CD4-positive, alpha-beta T cell treated with Interleukin-12 subunit alpha and Interleukin-12 subunit beta, for 1 hour (primary cell): ENCODE results near the gene PAQR8.
"Not testable (repeated sequence)": the region's sequence is repeated elsewhere in the genome, so short reads cannot be mapped to it uniquely, and the experiment has no call there.

Experiments
- DNase-seq: peaks from one replicate; pipeline ENCODE4 v3.0.0-alpha.2; 2020

Gene PAQR8

DNA sequence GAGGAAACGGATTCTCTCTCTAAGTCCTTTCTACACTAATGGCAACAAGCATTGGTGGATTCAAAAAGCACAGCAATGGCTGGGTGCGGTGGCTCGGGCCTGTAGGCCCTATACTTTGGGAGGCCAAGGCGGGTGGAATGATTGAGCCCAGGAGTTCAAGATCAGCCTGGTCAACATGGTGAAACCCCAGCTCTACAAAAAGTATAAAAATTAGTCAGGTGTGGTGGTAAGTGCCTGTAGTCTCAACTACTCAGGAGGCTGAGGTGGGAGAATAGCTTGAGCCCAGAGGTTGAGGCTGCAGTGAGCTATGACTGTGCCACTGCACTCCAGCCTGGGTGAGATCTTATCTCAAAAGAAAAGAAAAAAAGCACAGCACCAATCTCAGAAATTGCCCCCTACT is 19.3 kb downstream of the PAQR8 start:
- no peak for DNase-seq

DNA sequence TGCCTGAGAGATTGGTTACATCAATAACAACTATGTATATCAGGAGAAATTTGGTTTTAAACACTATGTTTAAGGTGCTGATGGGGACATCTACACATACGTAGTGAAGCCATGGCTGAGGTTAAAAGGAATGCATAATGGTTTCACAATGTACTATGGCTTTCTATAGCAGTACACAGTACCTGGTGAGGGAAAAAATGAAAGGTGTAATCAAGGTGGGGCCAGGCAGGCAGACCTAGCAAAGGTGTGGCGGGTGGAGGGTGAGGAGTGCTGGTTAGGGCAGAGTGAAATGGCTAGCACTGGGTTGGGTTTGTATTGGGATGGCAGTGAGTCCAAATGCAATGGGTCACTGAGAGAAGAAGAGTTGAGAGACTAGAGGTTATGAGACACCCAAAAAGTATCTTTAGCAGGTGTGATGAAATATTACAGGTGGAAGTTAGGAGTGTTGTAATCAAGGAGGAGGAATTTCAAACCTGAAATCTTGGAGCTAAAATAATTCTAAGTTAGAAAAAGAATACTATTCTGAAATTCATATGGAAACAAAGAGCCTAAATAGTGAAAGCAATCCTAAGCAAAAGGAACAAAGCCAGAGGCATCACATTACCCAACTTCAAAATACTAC is 22.3 kb downstream of the PAQR8 start:
- no peak for DNase-seq

DNA sequence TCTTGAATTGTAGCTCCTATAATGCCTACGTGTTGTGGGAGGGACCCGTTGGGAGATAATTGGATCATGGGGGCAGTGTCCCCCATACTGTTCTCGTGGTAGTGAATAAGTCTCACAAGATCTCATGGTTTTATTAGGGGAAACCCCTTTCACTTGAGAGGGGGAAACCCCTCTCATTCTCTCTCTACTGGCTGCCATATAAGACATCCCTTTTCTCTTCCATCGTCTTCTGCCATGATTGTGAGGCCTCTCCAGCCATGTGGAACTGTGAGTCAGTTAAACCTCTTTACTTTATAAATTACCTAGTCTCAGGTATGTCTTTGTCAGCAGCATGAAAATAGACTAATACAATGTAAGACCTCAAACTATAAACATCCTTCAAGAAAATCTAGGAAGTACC is 23.1 kb downstream of the PAQR8 start:
- DNase-seq, result no peak

DNA sequence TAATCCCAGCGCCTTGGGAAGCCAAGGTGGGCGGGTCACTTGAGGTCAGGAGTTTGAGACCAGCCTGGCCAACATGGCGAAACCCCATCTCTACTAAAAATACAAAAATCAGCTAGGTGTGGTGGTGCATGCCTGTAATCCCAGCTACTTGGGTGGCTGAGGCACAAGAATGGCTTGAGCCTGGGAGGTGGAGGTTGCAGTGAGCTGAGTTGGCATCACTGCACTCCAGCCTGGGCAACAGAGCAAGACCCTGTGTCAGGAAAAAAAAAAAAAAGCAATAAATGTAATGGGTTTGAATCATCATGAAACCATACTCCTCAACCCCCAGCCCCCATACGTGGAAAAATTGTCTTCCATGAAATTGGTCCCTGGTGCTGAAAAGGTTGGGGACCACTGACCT is 26.2 kb downstream of the PAQR8 start:
- DNase-seq, result not testable (repeated sequence)

DNA sequence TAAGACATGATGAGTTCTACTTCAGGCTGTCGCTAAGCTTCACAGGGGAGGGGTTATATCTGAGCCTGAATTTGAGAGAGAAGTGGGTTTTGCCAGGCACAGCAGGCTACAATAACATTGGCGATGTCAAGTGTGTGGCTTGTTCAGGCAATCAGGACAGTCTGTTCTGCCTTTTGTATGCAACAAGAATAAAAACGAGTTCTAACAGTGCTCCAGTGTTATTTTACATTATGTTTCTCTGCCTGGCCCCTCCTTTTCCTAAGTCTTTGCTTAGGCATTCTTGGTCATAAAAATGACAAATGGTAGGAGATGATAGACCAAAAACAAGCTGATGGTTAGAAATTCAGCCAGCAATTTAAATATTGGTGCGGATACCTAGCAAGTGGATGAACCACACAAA is 26.8 kb downstream of the PAQR8 start:
- no peak for DNase-seq

DNA sequence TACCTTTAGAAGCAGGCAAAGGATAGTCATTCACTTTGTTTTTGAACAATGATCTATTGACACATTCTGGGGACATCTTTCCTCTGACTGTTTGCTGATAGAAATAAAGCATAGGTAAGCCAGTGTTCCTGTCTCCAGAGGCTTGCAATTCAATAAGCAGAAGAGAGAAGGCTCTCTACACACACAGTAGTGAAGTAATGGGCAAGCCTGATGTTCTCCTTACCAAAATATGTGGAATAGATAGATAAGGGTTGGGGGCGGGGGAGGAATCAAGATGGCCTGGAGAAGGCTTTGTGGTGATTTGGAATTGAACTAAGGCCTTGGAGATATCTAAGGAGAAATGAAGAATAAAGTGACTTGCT is 27.3 kb downstream of the PAQR8 start:
- no peak for DNase-seq

GRCh38 chr6:52389626-52390360 is 27.8 kb downstream of the PAQR8 start:
- DNase-seq, result peak; percentile 71

DNA sequence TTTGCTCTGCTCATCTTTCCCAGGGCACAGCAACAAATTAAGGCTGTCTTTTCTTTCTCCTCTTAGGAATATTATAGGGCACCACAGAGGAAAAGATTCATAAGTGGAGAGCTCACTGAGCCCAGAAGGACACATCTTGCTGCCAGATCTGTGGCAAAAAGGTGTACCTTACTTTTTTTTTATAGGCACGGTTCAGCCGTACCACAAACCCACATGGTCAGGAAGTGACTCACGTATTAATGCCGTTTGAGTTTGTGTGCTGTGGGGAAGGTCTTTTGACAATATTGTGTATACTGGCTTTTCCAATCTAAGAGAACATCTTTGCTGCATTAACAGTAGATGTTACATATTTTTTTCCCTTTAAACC is 28.4 kb downstream of the PAQR8 start:
- DNase-seq, result peak; percentile 81

DNA sequence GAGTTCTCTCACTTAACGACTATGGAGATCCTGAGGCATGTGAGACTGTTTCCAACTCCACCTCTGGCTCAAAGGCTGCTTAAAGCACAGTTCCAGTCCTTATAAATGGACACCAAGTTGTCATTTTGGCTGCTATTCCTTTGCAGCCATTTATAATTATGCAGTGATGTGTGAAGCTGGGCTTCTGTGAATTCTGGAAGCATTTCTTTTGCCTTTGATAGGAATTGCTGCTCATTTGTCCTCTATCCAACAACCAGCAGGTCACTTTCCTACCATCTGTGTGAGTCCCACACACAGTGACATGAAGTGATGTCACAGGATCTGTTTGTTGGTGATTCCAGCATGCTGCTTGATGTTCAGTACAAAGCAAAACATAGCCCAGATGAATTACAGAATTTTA is 29.6 kb downstream of the PAQR8 start:
- no peak for DNase-seq

GRCh38 chr6:52392944-52393343 is 31.0 kb downstream of the PAQR8 start:
- peak; percentile 50 for DNase-seq

DNA sequence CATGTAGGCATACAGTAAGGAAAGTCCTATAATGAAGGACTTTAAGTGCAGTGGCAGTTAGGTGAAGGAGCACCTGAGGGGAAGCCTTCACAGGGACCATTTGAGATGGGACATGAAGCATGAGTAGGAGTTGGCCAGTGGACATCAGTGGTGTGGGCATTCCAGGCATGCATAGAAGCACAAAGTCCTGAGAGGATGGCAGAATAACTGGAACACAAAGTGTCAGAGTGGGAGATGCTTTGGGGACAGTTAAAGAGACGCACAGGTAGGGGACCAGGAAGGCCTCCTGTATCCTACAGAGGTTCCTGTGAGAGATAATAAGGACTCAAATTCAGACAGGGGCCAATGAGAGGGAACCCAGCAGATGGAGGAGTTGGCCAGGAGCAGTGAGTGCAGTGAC is 31.8 kb downstream of the PAQR8 start:
- DNase-seq, result no peak

DNA sequence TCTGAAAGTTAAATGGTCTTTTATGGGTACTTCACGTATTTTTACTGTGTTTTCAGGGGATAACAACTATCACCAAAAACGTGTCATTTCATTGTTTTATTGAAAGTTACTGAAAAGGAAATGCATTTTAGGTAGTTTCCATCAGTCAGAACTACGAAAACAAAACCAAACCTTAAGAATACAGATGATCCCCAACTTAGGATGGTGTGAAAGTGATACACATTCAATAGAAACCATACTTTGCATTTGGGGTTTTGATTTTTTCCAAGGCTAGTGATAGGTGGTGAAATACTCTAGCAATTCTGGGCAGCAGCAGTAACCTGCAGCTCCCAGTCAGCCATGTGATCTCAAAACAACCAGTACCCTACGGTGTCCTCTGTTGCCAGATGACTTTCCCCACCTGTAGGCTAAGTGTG is 32.3 kb downstream of the PAQR8 start:
- DNase-seq, result peak; percentile 59

DNA sequence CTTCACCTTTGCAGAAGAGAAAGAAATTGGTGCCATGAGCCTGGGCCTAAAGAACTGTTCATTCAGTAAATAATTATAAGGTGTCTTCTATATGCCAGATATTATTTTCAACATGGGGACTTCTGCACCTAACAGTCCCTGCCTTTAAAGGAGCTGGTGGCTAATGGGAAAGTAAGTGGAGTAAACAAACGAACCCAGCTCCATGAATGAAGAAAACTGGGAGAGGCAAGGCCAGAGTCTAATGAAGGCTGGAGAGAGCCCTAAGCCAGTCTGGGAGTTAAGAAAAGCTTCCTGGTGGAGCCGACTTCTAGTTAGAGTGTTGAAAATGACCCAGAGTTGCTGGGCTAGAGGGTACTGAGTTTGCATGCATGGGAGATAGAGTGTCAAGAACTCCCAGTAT is 34.0 kb downstream of the PAQR8 start:
- DNase-seq, result no peak

DNA sequence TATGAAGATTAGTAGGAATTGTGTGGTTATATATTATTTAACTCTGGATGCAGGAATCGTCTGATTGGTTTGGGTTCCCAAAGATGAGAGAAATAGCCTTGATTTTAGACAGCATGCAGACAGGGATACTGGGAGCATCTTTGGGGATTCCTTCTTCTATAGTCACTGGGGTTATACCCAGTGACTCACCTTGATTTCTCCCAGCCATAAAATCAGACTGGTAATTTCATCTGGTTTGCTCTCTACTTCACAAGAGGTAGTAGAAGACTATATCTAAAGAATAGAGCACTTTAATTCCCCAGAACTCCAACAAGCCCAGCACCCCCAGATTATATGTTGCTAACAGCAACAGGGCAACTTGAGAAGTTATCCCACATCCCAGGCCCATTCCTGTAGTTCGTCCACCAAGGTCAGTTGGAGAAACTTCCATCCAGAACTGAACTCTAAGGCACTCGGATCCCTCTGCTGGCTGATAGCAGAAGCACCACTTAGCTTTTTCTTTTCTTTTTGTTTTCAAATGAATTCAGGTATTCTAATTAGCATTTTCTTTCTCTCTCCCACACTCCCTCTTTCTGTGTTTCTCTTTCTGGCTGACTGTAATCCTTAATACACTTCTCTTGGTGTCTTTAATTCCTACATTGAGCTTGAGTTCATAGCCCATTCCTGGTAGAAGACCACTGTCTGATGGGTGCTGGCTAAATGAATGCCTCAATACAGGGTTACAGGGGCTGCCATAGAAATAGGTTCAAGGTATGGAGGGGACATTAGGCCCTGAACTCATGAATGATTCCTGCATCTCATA is 37.8 kb downstream of the PAQR8 start:
- DNase-seq, result peak; percentile 67

GRCh38 chr6:52400313-52401041 is 38.5 kb downstream of the PAQR8 start:
- DNase-seq, result peak; percentile 35

DNA sequence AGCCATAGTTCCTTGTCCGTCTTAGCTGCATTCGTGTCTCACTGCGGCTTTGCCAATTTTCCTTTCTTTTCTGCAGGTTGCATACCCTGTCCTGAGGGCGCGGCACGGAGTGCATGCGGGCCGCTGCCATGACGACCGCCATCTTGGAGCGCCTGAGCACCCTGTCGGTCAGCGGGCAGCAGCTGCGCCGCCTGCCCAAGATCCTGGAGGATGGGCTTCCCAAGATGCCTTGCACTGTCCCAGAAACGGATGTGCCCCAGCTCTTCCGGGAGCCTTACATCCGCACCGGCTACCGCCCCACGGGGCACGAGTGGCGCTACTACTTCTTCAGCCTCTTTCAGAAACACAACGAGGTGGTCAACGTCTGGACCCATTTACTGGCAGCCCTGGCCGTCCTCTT is 41.1 kb downstream of the PAQR8 start:
- no peak for DNase-seq

DNA sequence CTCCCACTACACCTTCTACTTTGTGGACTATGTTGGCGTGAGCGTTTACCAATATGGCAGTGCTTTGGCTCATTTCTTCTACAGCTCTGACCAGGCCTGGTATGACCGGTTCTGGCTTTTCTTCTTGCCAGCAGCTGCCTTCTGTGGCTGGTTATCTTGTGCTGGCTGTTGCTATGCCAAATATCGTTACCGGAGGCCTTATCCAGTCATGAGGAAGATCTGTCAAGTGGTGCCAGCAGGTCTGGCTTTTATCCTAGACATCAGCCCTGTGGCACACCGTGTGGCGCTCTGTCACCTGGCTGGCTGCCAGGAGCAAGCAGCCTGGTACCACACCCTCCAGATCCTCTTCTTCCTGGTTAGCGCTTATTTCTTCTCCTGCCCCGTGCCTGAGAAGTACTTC is 41.7 kb downstream of the PAQR8 start:
- no peak for DNase-seq

DNA sequence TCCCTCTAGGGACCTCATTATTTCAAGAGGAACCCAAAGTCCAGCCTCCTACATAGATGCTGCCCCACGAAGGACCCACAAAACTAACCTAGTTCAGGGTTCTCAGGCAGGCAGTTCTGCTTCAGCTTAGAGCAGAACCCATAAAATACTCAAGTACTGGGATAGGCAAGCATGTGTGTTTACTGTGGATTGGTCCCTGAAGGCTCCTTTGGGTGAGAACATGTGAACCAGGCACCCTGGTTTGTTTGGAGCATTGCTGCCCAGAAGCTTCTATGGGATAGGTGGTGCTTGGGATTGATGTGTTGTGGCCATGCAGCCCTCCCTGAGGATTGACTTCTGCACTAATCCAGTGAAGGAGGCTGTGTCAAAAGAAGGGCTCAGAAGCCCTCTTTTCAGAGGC is 43.3 kb downstream of the PAQR8 start:
- DNase-seq, result no peak

DNA sequence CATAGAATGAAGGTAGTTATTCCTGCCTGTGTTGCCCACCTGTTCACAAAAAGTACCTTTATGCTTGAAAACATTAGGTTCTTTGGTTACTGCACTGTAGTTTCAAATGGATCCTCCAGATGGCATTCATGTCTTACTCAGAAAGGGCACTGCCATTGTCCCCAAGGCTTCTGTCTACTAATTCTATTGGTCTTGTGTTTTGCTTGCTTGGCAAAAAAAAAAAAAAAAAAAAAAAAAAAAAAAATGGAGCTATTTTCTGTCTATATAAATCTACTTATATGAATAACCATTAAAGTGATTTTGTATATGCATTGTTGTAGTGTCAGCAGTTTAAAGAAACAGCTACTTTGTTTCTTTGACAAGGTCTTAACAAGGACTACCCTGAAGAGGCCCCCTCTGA is 45.5 kb downstream of the PAQR8 start:
- peak; percentile 51 for DNase-seq

GRCh38 chr6:52409499-52409898 is 47.5 kb downstream of the PAQR8 start:
- no peak for DNase-seq

GRCh38 chr6:52410979-52411378 is 49.0 kb downstream of the PAQR8 start:
- DNase-seq, result no peak

DNA sequence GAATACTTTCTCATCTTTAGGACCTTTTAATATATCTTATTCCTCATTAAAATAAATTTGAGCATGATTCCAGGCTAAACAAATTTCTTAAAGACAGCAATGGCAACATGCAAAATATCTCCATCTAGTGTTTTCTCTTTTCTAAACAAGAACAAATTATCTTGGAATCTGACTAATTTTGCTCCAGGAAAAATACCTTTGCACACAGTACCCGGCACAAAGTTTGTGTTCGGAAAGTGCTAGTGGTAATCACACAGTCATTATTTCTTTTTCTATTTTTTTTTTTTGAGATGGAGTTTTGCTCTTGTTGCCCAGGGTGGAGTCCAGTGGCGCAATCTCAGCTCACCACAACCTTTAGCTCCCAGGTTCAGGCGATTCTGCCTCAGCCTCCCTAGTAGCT is 50.0 kb downstream of the PAQR8 start:
- DNase-seq, result no peak

- DNase-seq, result no peak
Observed at GRCh38 chr6:52415333-52415732, 53.4 kb downstream of the PAQR8 start.
